ENCODE results near the gene DOCK2.

DOCK2 gene

GRCh38 chr5:169939731-169940130 is 302.7 kb downstream of the DOCK2 start:
- Histone ChIP-seq H3K79me2 (ENCODE audit: insufficient read depth, low read length) (no peaks in the 10 kb centered on the region), H3K9ac (ENCODE audit: low read depth, low read length, poor library complexity, severe bottlenecking) (no peak overlapping the region), H4K20me1 (ENCODE audit: insufficient read depth, low read length, poor library complexity, severe bottlenecking) (no peaks in the 10 kb centered on the region)

GRCh38 chr5:169941542-169941941 is 304.5 kb downstream of the DOCK2 start:
- Histone ChIP-seq H3K4me1 (ENCODE audit: insufficient read depth, low read length, poor library complexity, severe bottlenecking) (peaks cover 7% of the 10 kb centered on the region), H3K79me2 (ENCODE audit: insufficient read depth, low read length) (no peaks in the 10 kb centered on the region), H2AFZ (ENCODE audit: low read length) (no peak overlapping the region), H3K9me2 (replicated peaks; ENCODE audit: low read depth, low read length) (no peaks in the 10 kb centered on the region), H3K36me3 (ENCODE audit: insufficient read depth, low read length) (no peaks in the 10 kb centered on the region), H3K9ac (ENCODE audit: low read depth, low read length, poor library complexity, severe bottlenecking) (no peak overlapping the region), H3K4me2 (ENCODE audit: low read depth, low read length, poor library complexity, severe bottlenecking) (no peak overlapping the region), H4K20me1 (ENCODE audit: insufficient read depth, low read length, poor library complexity, severe bottlenecking) (no peaks in the 10 kb centered on the region), H3F3A (ENCODE audit: low read depth) (no peaks in the 10 kb centered on the region), H3K27me3 (ENCODE audit: insufficient read depth, low read length, poor library complexity, severe bottlenecking) (no peaks in the 10 kb centered on the region), H3K4me3 (ENCODE audit: low read length, poor library complexity, severe bottlenecking) (no peak overlapping the region), H3K9me3 (ENCODE audit: insufficient read depth, low read depth, low read length) (no peaks in the 10 kb centered on the region)
- no peak for TF ChIP-seq EZH2phosphoT487 (IDR thresholded peaks at IDR 0.05; ENCODE audit: borderline replicate concordance)
- no peak for TF ChIP-seq CTCF (conservative IDR thresholded peaks at IDR 0.05; ENCODE audit: low read length)

More at GRCh38 chr5:169939731-169940130, 302.7 kb downstream of the DOCK2 start:
- no peak overlapping the region for H3K4me2 ChIP-seq (ENCODE audit: low read depth, low read length, poor library complexity, severe bottlenecking)
- H2AFZ ChIP-seq (ENCODE audit: low read length), result no peak overlapping the region
- H3K4me3 ChIP-seq (ENCODE audit: low read length, poor library complexity, severe bottlenecking), result no peak overlapping the region
- peaks cover 23% of the 10 kb centered on the region for H3K4me1 ChIP-seq (ENCODE audit: insufficient read depth, low read length, poor library complexity, severe bottlenecking)
- peaks cover 11% of the 10 kb centered on the region; the same call in 1 of the 2 replicates for H3F3A ChIP-seq (ENCODE audit: low read depth)
- H3K9me3 ChIP-seq (ENCODE audit: insufficient read depth, low read depth, low read length), result no peaks in the 10 kb centered on the region
- H3K36me3 ChIP-seq (ENCODE audit: insufficient read depth, low read length), result no peaks in the 10 kb centered on the region
- H3K9me2 ChIP-seq (replicated peaks; ENCODE audit: low read depth, low read length), result no peaks in the 10 kb centered on the region
- H3K27me3 ChIP-seq (ENCODE audit: insufficient read depth, low read length, poor library complexity, severe bottlenecking), result no peaks in the 10 kb centered on the region
- TF ChIP-seq EZH2phosphoT487 (IDR thresholded peaks at IDR 0.05; ENCODE audit: borderline replicate concordance), result no peak
- no peak for TF ChIP-seq CTCF (conservative IDR thresholded peaks at IDR 0.05; ENCODE audit: low read length)

GRCh38 chr5:169942181-169942580 is 305.1 kb downstream of the DOCK2 start:
- H3K4me1 ChIP-seq (ENCODE audit: insufficient read depth, low read length, poor library complexity, severe bottlenecking), result peaks cover under 1% of the 10 kb centered on the region
- H2AFZ ChIP-seq (ENCODE audit: low read length), result no peak overlapping the region
- no peaks in the 10 kb centered on the region for H4K20me1 ChIP-seq (ENCODE audit: insufficient read depth, low read length, poor library complexity, severe bottlenecking)
- TF ChIP-seq EZH2phosphoT487 (IDR thresholded peaks at IDR 0.05; ENCODE audit: borderline replicate concordance) (no peak), CTCF (conservative IDR thresholded peaks at IDR 0.05; ENCODE audit: low read length) (no peak)
- H3K9me2 ChIP-seq (replicated peaks; ENCODE audit: low read depth, low read length), result no peaks in the 10 kb centered on the region
- H3K4me3 ChIP-seq (ENCODE audit: low read length, poor library complexity, severe bottlenecking), result no peak overlapping the region
- no peaks in the 10 kb centered on the region for H3K27me3 ChIP-seq (ENCODE audit: insufficient read depth, low read length, poor library complexity, severe bottlenecking)
- no peak overlapping the region for H3K9ac ChIP-seq (ENCODE audit: low read depth, low read length, poor library complexity, severe bottlenecking)
- no peak overlapping the region for H3K4me2 ChIP-seq (ENCODE audit: low read depth, low read length, poor library complexity, severe bottlenecking)
- H3K79me2 ChIP-seq (ENCODE audit: insufficient read depth, low read length), result no peaks in the 10 kb centered on the region
- H3F3A ChIP-seq (ENCODE audit: low read depth), result no peaks in the 10 kb centered on the region
- no peaks in the 10 kb centered on the region for H3K9me3 ChIP-seq (ENCODE audit: insufficient read depth, low read depth, low read length)
- H3K36me3 ChIP-seq (ENCODE audit: insufficient read depth, low read length), result no peaks in the 10 kb centered on the region

All from Loucy (cell line).